Measurements from ENCODE around the gene IGSF8.

- no peak for TF ChIP-seq CTCF (conservative IDR thresholded peaks at IDR 0.05; ENCODE audit: low read depth, low read length)
- TF ChIP-seq EZH2 (IDR thresholded peaks at IDR 0.05; ENCODE audit: borderline replicate concordance, low read depth, low read length, poor library complexity, severe bottlenecking), result no peak
Observed at GRCh38 chr1:160094806-160095205, 3.6 kb downstream of the IGSF8 start.

Data from A673 (cell line).